Peyer's patch (tissue), 4 donors: ENCODE data around the gene RTEL1.

Experiments
- CTCF ChIP-seq, 6 experiments: fragments of 450-650 bp in 4 of 6; fragments of 200-600 bp in 2 of 6; sonication (generic) in 1 of 6; IDR thresholded peaks; one replicate each; pipeline ENCODE4 v1.5.1; 2017 to 2019; ENCODE audit warnings: antibody characterized with exemption in 6 of 6, mild to moderate bottlenecking in 3 of 6, moderate library complexity in 1 of 6
- POLR2A ChIP-seq, 2 donors: fragments of 450-650 bp; IDR thresholded peaks; one replicate each; pipeline ENCODE4 v1.5.1; 2017; ENCODE audit warnings: antibody characterized with exemption in 2 of 2, mild to moderate bottlenecking in 2 of 2, moderate library complexity in 2 of 2

- TF ChIP-seq CTCF (IDR thresholded peaks at IDR 0.05) (no peak), POLR2A (IDR thresholded peaks at IDR 0.05) (no peak)
Measured at GRCh38 chr20:63648190-63648589, 9.9 kb upstream of the RTEL1 start.
